Measurements from ENCODE around the gene PCYT1A. TPM values are rescaled to one million over a fixed set of nuclear protein-coding genes. Genes with fewer than 3 reads are reported as not detected.

The PCYT1A gene
- polyA plus RNA-seq (2012; ENCODE audit: insufficient read length, low read depth) = 20.9 TPM

GRCh38 chr3:196287440-196288140 lies at the start of gene PCYT1A:
Gene PCYT1A, minus strand, starts transcription at chr3:196287726. Its CDS starts 17,195 bp downstream, at chr3:196270531.
- TF ChIP-seq TAF1 (IDR thresholded peaks at IDR 0.05; ENCODE audit: borderline replicate concordance, insufficient read depth, low read length) = peak; percentile 87; the same call in 1 of the 2 replicates
- TF ChIP-seq SIN3A (IDR thresholded peaks at IDR 0.05; ENCODE audit: borderline replicate concordance, insufficient read depth, low read length) = peak; percentile 82; the same call in 1 of the 2 replicates
- TF ChIP-seq FOXP2 (optimal IDR thresholded peaks at IDR 0.05; ENCODE audit: borderline replicate concordance, extremely low read depth, extremely low read length, insufficient read depth) = no peak
- TF ChIP-seq POLR2AphosphoS5 (IDR thresholded peaks at IDR 0.05; ENCODE audit: low read depth, low read length) = peak; percentile 81
- no peak for TF ChIP-seq REST (IDR thresholded peaks at IDR 0.05; ENCODE audit: insufficient read depth in 1 of 2, low read depth in 2 of 2, low read length in 2 of 2)

GRCh38 chr3:196336319-196337145 lies 49.0 kb upstream of the PCYT1A start:
- TF ChIP-seq TAF1 (IDR thresholded peaks at IDR 0.05; ENCODE audit: borderline replicate concordance, insufficient read depth, low read length) (no peak), FOXP2 (optimal IDR thresholded peaks at IDR 0.05; ENCODE audit: borderline replicate concordance, extremely low read depth, extremely low read length, insufficient read depth) (no peak), POLR2AphosphoS5 (IDR thresholded peaks at IDR 0.05; ENCODE audit: low read depth, low read length) (no peak), SIN3A (IDR thresholded peaks at IDR 0.05; ENCODE audit: borderline replicate concordance, insufficient read depth, low read length) (no peak), REST (IDR thresholded peaks at IDR 0.05; ENCODE audit: insufficient read depth in 1 of 2, low read depth in 2 of 2, low read length in 2 of 2) (no peak)

- no peak for TF ChIP-seq POLR2AphosphoS5 (IDR thresholded peaks at IDR 0.05; ENCODE audit: low read depth, low read length)
- TF ChIP-seq FOXP2 (optimal IDR thresholded peaks at IDR 0.05; ENCODE audit: borderline replicate concordance, extremely low read depth, extremely low read length, insufficient read depth) = no peak
- no peak for TF ChIP-seq TAF1 (IDR thresholded peaks at IDR 0.05; ENCODE audit: borderline replicate concordance, insufficient read depth, low read length)
- no peak for TF ChIP-seq REST (IDR thresholded peaks at IDR 0.05; ENCODE audit: insufficient read depth in 1 of 2, low read depth in 2 of 2, low read length in 2 of 2)
- TF ChIP-seq SIN3A (IDR thresholded peaks at IDR 0.05; ENCODE audit: borderline replicate concordance, insufficient read depth, low read length) = no peak
Observed at GRCh38 chr3:196335503-196335948, 48.0 kb upstream of the PCYT1A start.

- no peak for TF ChIP-seq TAF1 (IDR thresholded peaks at IDR 0.05; ENCODE audit: borderline replicate concordance, insufficient read depth, low read length)
- no peak for TF ChIP-seq FOXP2 (optimal IDR thresholded peaks at IDR 0.05; ENCODE audit: borderline replicate concordance, extremely low read depth, extremely low read length, insufficient read depth)
- no peak for TF ChIP-seq SIN3A (IDR thresholded peaks at IDR 0.05; ENCODE audit: borderline replicate concordance, insufficient read depth, low read length)
- no peak for TF ChIP-seq POLR2AphosphoS5 (IDR thresholded peaks at IDR 0.05; ENCODE audit: low read depth, low read length)
- no peak for TF ChIP-seq REST (IDR thresholded peaks at IDR 0.05; ENCODE audit: insufficient read depth in 1 of 2, low read depth in 2 of 2, low read length in 2 of 2)
Observed at GRCh38 chr3:196334982-196335381, 47.5 kb upstream of the PCYT1A start.
